ENCODE data around the gene CNTN2.

DNA sequence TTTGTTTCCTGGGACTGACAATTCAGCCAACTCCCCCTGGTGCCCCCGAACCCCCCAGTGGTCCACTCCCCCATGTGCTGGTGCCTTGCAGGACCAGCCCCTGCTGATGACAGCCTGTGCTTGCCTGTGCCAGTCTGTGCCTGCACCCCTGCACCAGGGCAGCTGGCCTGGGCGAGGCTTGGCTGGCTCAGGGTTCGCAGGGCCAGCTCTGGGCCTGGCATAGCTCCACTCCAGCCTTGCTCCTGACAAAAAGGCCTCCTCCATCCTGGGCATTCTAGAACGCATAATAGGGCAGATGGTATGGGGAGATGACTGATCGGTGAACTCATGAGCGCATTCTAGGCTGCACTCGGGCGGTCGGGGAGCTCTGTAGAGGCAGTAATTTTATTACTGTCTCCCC, 5.4 kb downstream of the CNTN2 start:
- TF ChIP-seq, protein P1, sequence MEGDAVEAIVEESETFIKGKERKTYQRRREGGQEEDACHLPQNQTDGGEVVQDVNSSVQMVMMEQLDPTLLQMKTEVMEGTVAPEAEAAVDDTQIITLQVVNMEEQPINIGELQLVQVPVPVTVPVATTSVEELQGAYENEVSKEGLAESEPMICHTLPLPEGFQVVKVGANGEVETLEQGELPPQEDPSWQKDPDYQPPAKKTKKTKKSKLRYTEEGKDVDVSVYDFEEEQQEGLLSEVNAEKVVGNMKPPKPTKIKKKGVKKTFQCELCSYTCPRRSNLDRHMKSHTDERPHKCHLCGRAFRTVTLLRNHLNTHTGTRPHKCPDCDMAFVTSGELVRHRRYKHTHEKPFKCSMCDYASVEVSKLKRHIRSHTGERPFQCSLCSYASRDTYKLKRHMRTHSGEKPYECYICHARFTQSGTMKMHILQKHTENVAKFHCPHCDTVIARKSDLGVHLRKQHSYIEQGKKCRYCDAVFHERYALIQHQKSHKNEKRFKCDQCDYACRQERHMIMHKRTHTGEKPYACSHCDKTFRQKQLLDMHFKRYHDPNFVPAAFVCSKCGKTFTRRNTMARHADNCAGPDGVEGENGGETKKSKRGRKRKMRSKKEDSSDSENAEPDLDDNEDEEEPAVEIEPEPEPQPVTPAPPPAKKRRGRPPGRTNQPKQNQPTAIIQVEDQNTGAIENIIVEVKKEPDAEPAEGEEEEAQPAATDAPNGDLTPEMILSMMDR (IDR thresholded peaks at IDR 0.05; ENCODE audit: poor library complexity, severe bottlenecking): no peak
- TF ChIP-seq EP300 (conservative IDR thresholded peaks at IDR 0.05; ENCODE audit: poor library complexity, severe bottlenecking): no peak
- TF ChIP-seq MXI1 (conservative IDR thresholded peaks at IDR 0.05; ENCODE audit: poor library complexity, severe bottlenecking): no peak
- TF ChIP-seq TAF1 (IDR thresholded peaks at IDR 0.05; ENCODE audit: low read depth): no peak
- TF ChIP-seq RAD21 (conservative IDR thresholded peaks at IDR 0.05): no peak

Measured in neural cell (in vitro differentiated cells).